B cell (primary cell): ENCODE data around the gene GGT7. TPM values are rescaled to one million over a fixed set of nuclear protein-coding genes. Genes with fewer than 3 reads are reported as not detected.

ENCODE experiments used
- ATAC-seq: fragments of 200-7000 bp; cut with Tn5 transposase; one replicate; pipeline ENCODE4 v1.10.0; 2021; ENCODE audit warnings: low read depth, mild to moderate bottlenecking, moderate number of reproducible peaks, moderate library complexity
- CTCF ChIA-PET: fragments of 350-600 bp; sonication (Branson Sonifier 250); formaldehyde crosslinking; loops from one replicate; lab custom pipeline; 2021; ENCODE audit warnings: antibody characterized with exemption, inconsistent platforms; lab: Charles Lee
- POLR2A ChIA-PET: fragments of 350-600 bp; sonication (Branson Sonifier 250); formaldehyde crosslinking; loops from one replicate; lab custom pipeline; 2021; ENCODE audit warnings: antibody characterized with exemption; lab: Charles Lee
- DNase-seq: peaks from one replicate; pipeline ENCODE4 v3.0.0; 2013
- H2AFZ ChIP-seq: 2 replicates; pipeline ENCODE4 v1.6.1; 2012; ENCODE audit warnings: mild to moderate bottlenecking, low read depth, low read length; ENCODE audit not compliant: insufficient read depth, poor library complexity, severe bottlenecking
- H3K27ac ChIP-seq, 2 donors: 1 replicate in 1 of 2; 2 replicates in 1 of 2; pipeline ENCODE4 v1.5.1; 2012 to 2013; ENCODE audit warnings: low read length in 2 of 2, mild to moderate bottlenecking in 2 of 2, moderate library complexity in 1 of 2
- H3K27me3 ChIP-seq, 4 experiments: fragments of 200-600 bp in 1 of 4; sonication (generic) in 1 of 4; replicated peaks in 1 of 4; 1 replicate in 2 of 4; 2 replicates in 2 of 4; pipeline versions ENCODE4 v1.6.1 to v1.7.0; 2013 to 2016; ENCODE audit warnings: low read length in 3 of 4, mild to moderate bottlenecking in 2 of 4, mixed read lengths in 1 of 4, moderate library complexity in 1 of 4; ENCODE audit not compliant: insufficient read depth in 4 of 4, control insufficient read depth in 3 of 4; ENCODE audit errors: control extremely low read depth in 1 of 4
- H3K36me3 ChIP-seq, 2 experiments: replicated peaks in 1 of 2; 1 replicate in 1 of 2; 2 replicates in 1 of 2; pipeline versions ENCODE4 v1.6.1 to v1.7.1; 2013; ENCODE audit warnings: low read length in 1 of 2; ENCODE audit not compliant: insufficient read depth in 2 of 2, control insufficient read depth in 1 of 2; ENCODE audit errors: control extremely low read depth in 1 of 2, extremely low read depth in 1 of 2
- H3K4me1 ChIP-seq, 2 donors: fragments of 200-600 bp in 1 of 2; sonication (generic) in 1 of 2; 1 replicate in 1 of 2; 2 replicates in 1 of 2; pipeline versions ENCODE4 v1.5.1 to v1.6.1; 2013 to 2017; ENCODE audit warnings: low read length in 2 of 2; ENCODE audit not compliant: control insufficient read depth in 2 of 2, insufficient read depth in 2 of 2
- H3K4me2 ChIP-seq: replicated peaks from 2 replicates; pipeline ENCODE3; 2012; ENCODE audit warnings: mild to moderate bottlenecking, low read depth, low read length; ENCODE audit not compliant: poor library complexity, severe bottlenecking
- H3K4me3 ChIP-seq, 5 experiments: fragments of 200-600 bp in 1 of 5; sonication (generic) in 1 of 5; 1 replicate in 3 of 5; 2 replicates in 2 of 5; pipeline versions ENCODE4 v1.5.1 to v1.7.0; 2011 to 2016; ENCODE audit warnings: low read length in 4 of 5, mild to moderate bottlenecking in 4 of 5, low read depth in 2 of 5, control low read depth in 1 of 5, moderate library complexity in 1 of 5; ENCODE audit not compliant: insufficient read depth in 1 of 5; ENCODE audit errors: control extremely low read depth in 1 of 5, extremely low read depth in 1 of 5
- H3K79me2 ChIP-seq: fragments of 200-600 bp; sonication (generic); one replicate; pipeline ENCODE4 v1.6.0; 2016; ENCODE audit warnings: low read length; ENCODE audit not compliant: control insufficient read depth, insufficient read depth
- H3K9ac ChIP-seq: fragments of 200-600 bp; sonication (generic); 2 replicates; pipeline ENCODE4 v1.6.1; 2017; ENCODE audit warnings: mild to moderate bottlenecking, low read length, moderate library complexity
- H3K9me3 ChIP-seq, 3 donors: one replicate each; pipeline versions ENCODE4 v1.6.1 to v1.7.1; 2013; ENCODE audit warnings: low read length in 2 of 3; ENCODE audit not compliant: control insufficient read depth in 2 of 3, insufficient read depth in 1 of 3; ENCODE audit errors: control extremely low read depth in 1 of 3
- H4K20me1 ChIP-seq: 2 replicates; pipeline ENCODE4 v1.6.0; 2012; ENCODE audit warnings: mild to moderate bottlenecking, low read length; ENCODE audit not compliant: insufficient read depth, control insufficient read depth, poor library complexity, severe bottlenecking
- H3K27ac Mint-ChIP-seq: one replicate; pipeline ENCODE4 v1.8.0; 2021; ENCODE audit warnings: mixed read lengths
- H3K27me3 Mint-ChIP-seq: one replicate; pipeline ENCODE4 v1.8.0; 2021; ENCODE audit warnings: mixed read lengths
- H3K4me1 Mint-ChIP-seq: one replicate; pipeline ENCODE4 v1.8.0; 2021; ENCODE audit warnings: mixed read lengths
- H3K4me3 Mint-ChIP-seq: one replicate; pipeline ENCODE4 v1.8.0; 2021; ENCODE audit warnings: mixed read lengths
- H3K9me3 Mint-ChIP-seq: one replicate; pipeline ENCODE4 v1.8.0; 2022; ENCODE audit warnings: mixed read lengths; ENCODE audit not compliant: insufficient read depth
- CTCF ChIP-seq: fragments of 200-600 bp; IDR thresholded peaks from one replicate; pipeline ENCODE4 v1.8.0; 2022; ENCODE audit warnings: antibody characterized with exemption, mild to moderate bottlenecking
- EZH2 ChIP-seq: IDR thresholded peaks from 2 replicates; pipeline ENCODE4 v1.6.1; 2012; ENCODE audit warnings: borderline replicate concordance, low read depth, mild to moderate bottlenecking, moderate library complexity, low read length; ENCODE audit not compliant: insufficient read depth, poor library complexity, severe bottlenecking
- intact Hi-C: fragments of 100-400 bp; cut with micrococcal nuclease; formaldehyde crosslinking; loops from one replicate; pipeline ENCODE4 v1.10.0; 2022
- polyA plus RNA-seq: library from polyadenylated mRNA; depleted of rRNA; stranded (reverse); fragments of >200 nt; gene quantifications from 2 replicates; pipeline ENCODE4 v1.2.3, GENCODE V29; 2012
- total RNA-seq, 2 donors: library from RNA; stranded (reverse); fragments of 120-200 nt in 1 of 2; gene quantifications; 1 replicate in 1 of 2; 2 replicates in 1 of 2; pipeline versions ENCODE4 v1.2.3 to v1.2.4, GENCODE V29; 2013 to 2022

The GGT7 gene
- total and polyA plus RNA-seq, 2 donors (not counting 1 experiment from before 2014, with no cell fraction given), result 28.6 to 31.9 TPM

GRCh38 chr20:34806255-34806654, 66.4 kb downstream of the GGT7 start:
- ATAC-seq (no peak), DNase-seq (no peak)
- Histone ChIP-seq H3K4me1 (no peaks in the 10 kb centered on the region), H3K9me3 (no peaks in the 10 kb centered on the region), H2AFZ (no peak overlapping the region), H4K20me1 (peaks cover 28% of the 10 kb centered on the region), H3K36me3 (no peaks in the 10 kb centered on the region), H3K9ac (no peak overlapping the region), H3K27ac (no peak overlapping the region), H3K79me2 (peaks cover 91% of the 10 kb centered on the region), H3K4me2 (no peak overlapping the region), H3K27me3 (no peaks in the 10 kb centered on the region), H3K4me3 (no peak overlapping the region)
- Mint-ChIP-seq H3K27me3 (no peaks in the 10 kb centered on the region), H3K9me3 (no peaks in the 10 kb centered on the region), H3K4me3 (no peak overlapping the region), H3K27ac (no peak overlapping the region), H3K4me1 (peaks cover 27% of the 10 kb centered on the region)
- CTCF ChIA-PET, result no interaction called here
- intact Hi-C loops, result no loop called here
- POLR2A ChIA-PET, result no interaction called here
- no peak for TF ChIP-seq EZH2
- TF ChIP-seq CTCF, result no peak

- H3K27me3 ChIP-seq, result no peaks in the 10 kb centered on the region
- Mint-ChIP-seq H3K9me3 (no peaks in the 10 kb centered on the region), H3K27ac (no peak overlapping the region), H3K27me3 (no peaks in the 10 kb centered on the region), H3K4me3 (no peak overlapping the region), H3K4me1 (peaks cover 21% of the 10 kb centered on the region)
- intact Hi-C loops, result no loop called here
- CTCF ChIA-PET, result interaction anchor here (1.8 kb wide), 1 partner anchor 29 kb away, joined by 6 read pairs; no protein-coding TSS in a partner anchor
- no peak overlapping the region for H2AFZ ChIP-seq
- H3K27ac ChIP-seq, result no peak overlapping the region
- H3K9me3 ChIP-seq, result peaks cover 0 to 3% (median 0%) of the 10 kb centered on the region in 3 donors
- no peaks in the 10 kb centered on the region for H3K4me1 ChIP-seq
- H3K9ac ChIP-seq, result no peak overlapping the region
- ATAC-seq (no peak), DNase-seq (no peak)
- peaks cover 90% of the 10 kb centered on the region for H3K79me2 ChIP-seq
- TF ChIP-seq EZH2 (no peak), CTCF (no peak)
- no peak overlapping the region for H3K4me2 ChIP-seq
- no peak overlapping the region for H3K4me3 ChIP-seq
- POLR2A ChIA-PET, result no interaction called here
- H4K20me1 ChIP-seq, result peaks cover 70% of the 10 kb centered on the region
- no peaks in the 10 kb centered on the region for H3K36me3 ChIP-seq
Measured at GRCh38 chr20:34798871-34799270, 73.8 kb downstream of the GGT7 start.
